Measurements from ENCODE around the gene PLCH1.

The PLCH1 gene

GRCh38 chr3:155744626-155745324, at the start of gene PLCH1:
PLCH1 (minus strand) TSS chr3:155745071; CDS start chr3:155704224, 40,847 bp downstream.
- no peaks in the 10 kb centered on the region for H3K9me3 ChIP-seq (ENCODE audit: insufficient read depth, low read length)
- H3K27ac ChIP-seq (ENCODE audit: low read length): no peak within 1 kb of the TSS
- peak within 1 kb of the TSS; percentile 100 for H3K4me2 ChIP-seq (ENCODE audit: low read length)
- H4K20me1 ChIP-seq (ENCODE audit: insufficient read depth, low read length): no peaks in the 10 kb centered on the region
- H2AFZ ChIP-seq (ENCODE audit: low read depth, low read length): peak within 1 kb of the TSS; percentile 79
- no peaks in the 10 kb centered on the region for H3K36me3 ChIP-seq (replicated peaks; ENCODE audit: low read depth, low read length)
- peaks cover 6% of the 10 kb centered on the region for H3K4me1 ChIP-seq (ENCODE audit: low read length)
- H3K4me3 ChIP-seq (ENCODE audit: low read length): peak within 1 kb of the TSS; percentile 83
- no peak for TF ChIP-seq CTCF (IDR thresholded peaks at IDR 0.05; ENCODE audit: low read depth, low read length)
- no peak for TF ChIP-seq EZH2phosphoT487 (IDR thresholded peaks at IDR 0.05; ENCODE audit: low read depth)
- no peaks in the 10 kb centered on the region for H3K79me2 ChIP-seq (ENCODE audit: low read length)
- H3K27me3 ChIP-seq (ENCODE audit: low read depth, low read length): peaks cover 80% of the 10 kb centered on the region
- H3K9ac ChIP-seq (ENCODE audit: low read length): peak within 1 kb of the TSS; percentile 78

- H3K27ac ChIP-seq (ENCODE audit: low read length): no peak overlapping the region
- H4K20me1 ChIP-seq (ENCODE audit: insufficient read depth, low read length): no peaks in the 10 kb centered on the region
- H3K27me3 ChIP-seq (ENCODE audit: low read depth, low read length): no peaks in the 10 kb centered on the region
- H3K9ac ChIP-seq (ENCODE audit: low read length): no peak overlapping the region
- no peaks in the 10 kb centered on the region for H3K9me3 ChIP-seq (ENCODE audit: insufficient read depth, low read length)
- no peak overlapping the region for H3K4me2 ChIP-seq (ENCODE audit: low read length)
- H3K4me3 ChIP-seq (ENCODE audit: low read length): no peak overlapping the region
- no peaks in the 10 kb centered on the region for H3K4me1 ChIP-seq (ENCODE audit: low read length)
- H3K36me3 ChIP-seq (replicated peaks; ENCODE audit: low read depth, low read length): peaks cover 3% of the 10 kb centered on the region
- no peak for TF ChIP-seq EZH2phosphoT487 (IDR thresholded peaks at IDR 0.05; ENCODE audit: low read depth)
- no peak for TF ChIP-seq CTCF (IDR thresholded peaks at IDR 0.05; ENCODE audit: low read depth, low read length)
- H3K79me2 ChIP-seq (ENCODE audit: low read length): no peaks in the 10 kb centered on the region
- H2AFZ ChIP-seq (ENCODE audit: low read depth, low read length): no peak overlapping the region
Measured at GRCh38 chr3:155792532-155792931, 47.7 kb upstream of the PLCH1 start.

GRCh38 chr3:155791190-155791589, 46.3 kb upstream of the PLCH1 start:
- H3K9ac ChIP-seq (ENCODE audit: low read length): no peak overlapping the region
- H3K4me3 ChIP-seq (ENCODE audit: low read length): no peak overlapping the region
- H3K4me1 ChIP-seq (ENCODE audit: low read length): no peaks in the 10 kb centered on the region
- no peaks in the 10 kb centered on the region for H3K27me3 ChIP-seq (ENCODE audit: low read depth, low read length)
- H3K4me2 ChIP-seq (ENCODE audit: low read length): no peak overlapping the region
- peaks cover 3% of the 10 kb centered on the region for H3K36me3 ChIP-seq (replicated peaks; ENCODE audit: low read depth, low read length)
- H3K27ac ChIP-seq (ENCODE audit: low read length): no peak overlapping the region
- TF ChIP-seq CTCF (IDR thresholded peaks at IDR 0.05; ENCODE audit: low read depth, low read length): no peak
- TF ChIP-seq EZH2phosphoT487 (IDR thresholded peaks at IDR 0.05; ENCODE audit: low read depth): no peak
- no peaks in the 10 kb centered on the region for H3K79me2 ChIP-seq (ENCODE audit: low read length)
- H4K20me1 ChIP-seq (ENCODE audit: insufficient read depth, low read length): no peaks in the 10 kb centered on the region
- no peaks in the 10 kb centered on the region for H3K9me3 ChIP-seq (ENCODE audit: insufficient read depth, low read length)
- H2AFZ ChIP-seq (ENCODE audit: low read depth, low read length): no peak overlapping the region

GRCh38 chr3:155790272-155790925, 45.5 kb upstream of the PLCH1 start:
- Histone ChIP-seq H2AFZ (ENCODE audit: low read depth, low read length) (no peak overlapping the region), H3K9me3 (ENCODE audit: insufficient read depth, low read length) (no peaks in the 10 kb centered on the region), H4K20me1 (ENCODE audit: insufficient read depth, low read length) (no peaks in the 10 kb centered on the region), H3K4me3 (ENCODE audit: low read length) (no peak overlapping the region), H3K4me1 (ENCODE audit: low read length) (no peaks in the 10 kb centered on the region), H3K27ac (ENCODE audit: low read length) (no peak overlapping the region), H3K27me3 (ENCODE audit: low read depth, low read length) (no peaks in the 10 kb centered on the region), H3K79me2 (ENCODE audit: low read length) (no peaks in the 10 kb centered on the region), H3K36me3 (replicated peaks; ENCODE audit: low read depth, low read length) (peaks cover 3% of the 10 kb centered on the region), H3K4me2 (ENCODE audit: low read length) (no peak overlapping the region), H3K9ac (ENCODE audit: low read length) (no peak overlapping the region)
- TF ChIP-seq CTCF (IDR thresholded peaks at IDR 0.05; ENCODE audit: low read depth, low read length): no peak
- TF ChIP-seq EZH2phosphoT487 (IDR thresholded peaks at IDR 0.05; ENCODE audit: low read depth): no peak
